HG03442 (cell line): Measurements from ENCODE around the gene DHCR24.

ENCODE experiments used
- ATAC-seq: cut with Tn5 transposase; IDR thresholded peaks from one replicate; pipeline ENCODE4 v1.9.1; 2021; ENCODE audit warnings: mild to moderate bottlenecking, moderate library complexity; ENCODE audit not compliant: unreplicated experiment

The DHCR24 gene

DNA sequence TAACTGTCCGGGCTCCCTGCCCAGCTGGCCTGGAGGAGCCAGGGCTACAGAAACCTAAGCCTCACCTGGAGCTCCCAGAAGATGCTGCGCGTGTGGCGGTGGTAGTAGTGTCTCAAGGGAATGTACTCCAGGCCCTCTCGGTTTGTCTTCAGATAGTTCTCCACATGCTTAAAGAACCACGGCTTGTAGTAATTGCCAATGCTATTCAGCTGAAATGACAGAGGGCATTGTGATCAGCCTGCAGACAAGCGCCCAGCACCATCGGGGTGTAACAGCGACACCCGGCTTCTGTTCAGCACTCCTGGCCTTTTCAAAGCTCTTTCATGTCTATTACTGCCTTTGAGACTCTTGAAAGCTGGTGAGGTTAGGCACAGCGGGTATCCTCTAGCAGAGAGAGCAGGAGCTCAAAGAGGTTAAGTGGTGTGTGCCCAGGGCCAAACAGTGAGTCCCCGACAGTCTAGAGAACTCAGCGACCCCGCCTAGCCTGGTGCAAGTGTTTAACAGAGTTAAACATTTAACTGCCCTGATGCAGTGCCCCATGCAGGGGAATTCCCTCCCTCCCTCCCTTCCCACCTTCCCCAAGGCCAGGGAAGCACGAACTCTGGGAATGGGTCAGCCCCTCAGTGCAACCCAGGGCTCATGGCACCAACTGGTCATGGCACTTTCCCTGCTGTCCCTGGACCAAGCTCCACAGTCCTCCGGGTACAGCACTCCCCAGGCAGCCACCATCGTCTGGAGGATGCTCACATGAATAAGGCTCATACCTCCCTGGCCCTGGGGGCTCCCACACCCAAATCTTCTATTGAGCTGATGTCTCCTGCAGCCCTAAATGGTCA is 21.5 kb downstream of the DHCR24 start:
- no peak for ATAC-seq

DNA sequence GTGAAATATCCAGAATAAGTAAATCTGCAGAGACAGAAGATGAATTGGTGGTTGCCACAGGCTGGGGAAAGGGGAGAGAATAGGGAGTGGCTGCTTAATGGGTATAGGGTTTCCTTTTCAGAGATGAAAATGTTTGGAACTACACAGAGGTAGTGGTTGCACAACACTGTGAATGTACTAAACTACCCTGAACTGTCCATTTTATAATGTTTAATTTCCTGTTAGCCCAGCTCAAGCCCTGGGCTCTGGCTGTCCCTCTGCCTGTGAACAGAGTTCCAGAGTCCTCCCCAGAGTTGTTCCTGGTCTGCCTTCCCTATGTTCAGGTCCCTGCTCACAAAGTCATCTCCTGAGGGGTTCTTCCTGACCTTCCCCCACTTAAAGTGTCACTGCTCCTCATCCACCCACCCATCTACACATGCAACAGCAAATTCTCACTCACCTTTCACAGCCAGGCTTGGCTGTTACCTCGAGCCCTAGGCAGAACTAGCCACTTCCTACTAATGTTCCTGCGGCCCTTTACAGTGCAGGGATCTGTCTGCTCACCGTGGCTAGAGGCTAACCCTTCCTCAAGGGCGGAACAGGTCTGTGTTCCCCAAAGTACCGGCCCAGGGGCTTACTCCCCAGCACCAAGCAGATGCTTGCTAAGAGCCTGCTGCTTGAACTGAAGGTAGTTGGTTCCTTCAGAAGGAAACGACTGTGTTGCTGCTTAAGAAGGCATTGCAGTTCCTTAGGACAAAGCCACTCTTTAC is 22.4 kb downstream of the DHCR24 start:
- no peak for ATAC-seq

- no peak for ATAC-seq
Measured at GRCh38 chr1:54863267-54863665, 23.7 kb downstream of the DHCR24 start.

- ATAC-seq = peak; percentile 86
Measured at GRCh38 chr1:54861070-54861761, 25.8 kb downstream of the DHCR24 start.

GRCh38 chr1:54859700-54860391 is 27.1 kb downstream of the DHCR24 start:
- no peak for ATAC-seq

GRCh38 chr1:54857746-54858561 is 29.0 kb downstream of the DHCR24 start:
- no peak for ATAC-seq

DNA sequence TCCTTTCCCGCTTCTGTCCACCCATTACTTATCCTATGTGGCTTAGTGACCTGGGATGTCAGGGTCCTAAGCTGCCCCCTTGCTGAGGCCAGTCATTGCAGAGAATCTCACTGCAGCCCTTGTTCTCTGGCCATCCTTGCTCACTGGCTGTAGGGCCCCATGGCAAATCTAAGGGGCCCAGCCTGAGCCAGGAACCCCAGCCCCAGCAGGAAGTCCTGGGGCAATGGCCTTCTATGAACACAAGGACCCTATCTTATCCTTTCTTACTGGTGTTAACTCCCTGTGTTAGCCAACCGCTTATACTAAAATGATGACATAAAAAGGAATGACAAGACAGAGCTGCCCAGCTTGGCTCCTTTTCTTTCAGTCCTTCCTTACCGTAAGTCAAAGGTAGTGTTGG is 29.9 kb downstream of the DHCR24 start:
- ATAC-seq = no peak

- ATAC-seq = no peak
Measured at GRCh38 chr1:54854381-54855020, 32.5 kb downstream of the DHCR24 start.

DNA sequence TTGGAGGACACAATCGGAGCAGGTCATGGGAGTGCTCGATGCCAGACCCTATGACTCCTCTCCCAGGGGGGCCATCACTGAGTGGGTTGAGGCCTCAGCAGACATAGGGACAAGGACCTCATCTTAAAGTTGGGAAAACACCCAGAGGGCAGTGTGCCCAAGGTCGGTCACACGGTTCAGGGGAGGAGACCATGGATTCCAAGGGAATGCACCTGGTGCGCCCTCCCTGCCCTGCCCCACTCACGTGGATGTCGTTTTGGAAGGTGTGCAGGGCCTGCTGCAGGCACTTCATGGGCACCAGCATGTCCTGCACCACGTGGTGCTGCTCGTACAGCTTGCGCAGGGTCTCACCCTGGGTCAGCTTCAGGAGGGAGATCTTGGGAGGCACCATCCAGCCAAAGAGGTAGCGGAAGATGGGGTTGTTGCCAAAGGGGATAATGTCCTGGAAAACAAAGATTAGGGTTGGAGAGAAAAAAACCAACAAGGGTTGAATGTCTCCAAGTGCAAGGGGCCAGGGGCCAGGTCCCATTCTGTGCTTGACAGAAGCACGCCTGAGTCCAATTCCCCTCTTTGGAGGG is 33.1 kb downstream of the DHCR24 start:
- no peak for ATAC-seq

DNA sequence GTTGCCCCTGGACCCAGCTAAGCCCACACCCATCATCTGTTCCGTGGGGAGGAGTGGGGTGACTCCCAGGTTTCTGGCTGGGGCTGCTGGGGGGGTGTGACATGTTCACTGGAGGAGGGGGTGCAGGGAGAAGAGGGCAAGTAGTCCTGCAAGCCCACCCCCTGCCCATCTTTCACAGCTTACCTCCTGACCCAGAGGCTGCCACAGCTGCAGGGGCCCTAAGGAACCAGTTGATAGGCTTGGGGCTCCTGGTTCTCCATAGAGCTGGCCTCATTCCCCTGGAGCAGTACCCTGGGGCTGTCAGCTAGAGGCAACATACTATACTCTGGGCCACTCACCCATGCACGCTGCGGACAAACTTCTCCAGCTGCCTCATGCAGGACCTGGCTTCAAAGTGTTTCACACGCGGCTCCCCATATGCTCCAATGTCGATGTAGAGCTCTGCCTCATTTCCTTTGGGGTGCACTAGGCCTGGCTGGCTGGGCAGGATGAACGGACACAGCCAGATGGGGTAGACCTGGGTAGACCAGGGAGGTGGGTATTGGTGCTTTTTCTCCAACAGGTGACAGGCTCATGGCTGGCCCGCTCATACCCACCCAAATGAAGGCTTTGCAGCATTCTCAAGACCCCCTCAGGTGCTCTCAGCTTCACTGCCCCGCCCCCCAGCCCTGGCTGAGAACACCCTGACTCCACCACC is 33.8 kb downstream of the DHCR24 start:
- no peak for ATAC-seq

DNA sequence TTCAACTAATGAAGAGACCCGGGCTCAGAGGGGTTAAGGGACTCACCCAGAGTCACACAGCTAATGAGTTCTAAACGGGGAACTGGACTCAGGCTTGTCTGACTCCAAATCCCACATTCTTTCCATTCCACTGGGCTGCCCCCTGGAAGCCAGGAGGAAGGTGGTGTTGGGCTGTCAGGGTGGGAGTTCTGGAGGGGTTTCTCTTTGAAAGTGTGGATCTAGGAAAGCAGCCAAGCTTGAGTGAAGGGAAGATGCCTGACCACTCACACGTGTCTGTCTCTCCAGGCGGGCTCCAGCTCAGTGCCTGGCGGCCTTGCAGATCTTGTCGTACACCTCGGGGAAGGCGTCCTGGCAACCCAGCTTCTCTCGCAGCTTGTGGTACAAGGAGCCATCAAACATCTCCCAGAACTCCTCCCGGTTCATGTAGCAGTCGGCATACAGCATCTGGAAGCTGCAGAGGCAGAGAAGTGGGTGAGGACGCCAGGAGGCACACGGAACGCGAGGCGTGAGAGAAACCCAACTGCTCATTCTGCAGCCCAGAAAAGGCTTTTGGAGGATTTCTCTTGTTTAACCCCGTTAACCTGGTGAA is 35.0 kb downstream of the DHCR24 start:
- no peak for ATAC-seq

DNA sequence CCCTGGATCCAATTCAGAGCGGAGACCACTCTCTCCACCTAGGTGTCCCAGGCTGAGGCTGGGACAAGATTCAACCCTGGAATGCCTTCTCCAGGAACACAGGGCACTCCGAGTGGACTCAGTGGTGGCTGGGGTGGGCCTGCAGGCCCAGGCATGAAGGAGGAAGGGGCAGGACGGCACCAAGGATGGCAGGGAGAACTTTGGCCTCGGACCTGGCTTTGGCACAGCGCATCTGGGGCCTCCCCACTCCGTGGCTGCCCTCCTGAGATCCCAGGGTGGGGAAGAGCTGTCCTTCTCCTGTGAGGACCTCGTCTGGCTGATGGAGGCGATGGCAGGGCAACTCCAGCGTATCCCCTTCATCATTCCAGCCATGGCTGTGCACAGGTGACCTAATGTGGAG is 35.6 kb downstream of the DHCR24 start:
- no peak for ATAC-seq

DNA sequence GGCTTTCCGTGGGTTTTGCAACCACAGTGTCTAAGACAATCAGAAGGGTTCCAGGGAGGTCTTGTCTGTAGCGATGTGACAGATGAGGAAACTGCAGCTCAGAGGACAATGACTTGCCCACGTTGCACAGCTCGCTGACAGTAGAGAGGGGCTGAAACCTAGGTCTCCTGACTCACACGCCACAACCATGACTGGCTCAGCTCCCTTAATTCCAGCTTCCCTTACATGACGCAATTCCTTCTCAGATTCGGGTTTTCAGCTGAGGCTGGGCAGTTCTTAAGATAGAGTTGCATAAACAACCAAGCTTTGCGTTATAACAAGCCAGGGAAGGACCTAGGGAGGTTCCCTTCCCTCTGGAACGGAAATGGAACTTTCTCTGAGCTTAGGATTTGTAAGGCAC is 36.3 kb downstream of the DHCR24 start:
- ATAC-seq = no peak

DNA sequence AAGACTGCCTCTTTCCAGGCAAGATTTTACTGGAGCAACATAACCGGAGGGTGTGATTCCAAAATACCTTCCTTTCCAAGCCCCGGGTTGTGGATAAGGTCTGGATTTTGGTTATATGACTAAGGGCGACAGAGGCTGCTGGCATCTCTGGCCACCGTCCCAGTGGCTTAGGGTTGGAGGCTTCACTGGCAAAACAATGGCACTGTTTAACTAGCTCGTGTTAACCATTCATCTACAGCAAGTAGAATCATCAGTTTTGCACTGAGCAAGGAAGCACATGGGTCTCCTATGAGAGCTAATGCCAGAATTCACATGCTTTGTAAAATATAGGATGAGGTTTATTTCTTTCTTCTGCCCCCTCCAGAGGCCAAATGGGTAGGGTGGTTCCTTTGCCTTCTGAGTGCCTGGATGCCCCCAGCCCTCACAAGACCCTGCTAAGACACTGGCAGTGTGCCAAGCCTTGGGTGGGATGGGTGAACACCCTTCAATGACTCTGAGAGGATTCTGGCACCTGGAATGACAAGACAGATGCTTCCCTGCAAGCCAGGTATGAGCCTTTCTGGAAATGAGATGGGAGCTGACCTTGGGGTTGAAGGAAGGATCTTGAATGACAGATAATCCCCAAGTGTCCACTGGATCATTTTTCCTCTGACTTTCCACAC is 36.8 kb downstream of the DHCR24 start:
- ATAC-seq = no peak

DNA sequence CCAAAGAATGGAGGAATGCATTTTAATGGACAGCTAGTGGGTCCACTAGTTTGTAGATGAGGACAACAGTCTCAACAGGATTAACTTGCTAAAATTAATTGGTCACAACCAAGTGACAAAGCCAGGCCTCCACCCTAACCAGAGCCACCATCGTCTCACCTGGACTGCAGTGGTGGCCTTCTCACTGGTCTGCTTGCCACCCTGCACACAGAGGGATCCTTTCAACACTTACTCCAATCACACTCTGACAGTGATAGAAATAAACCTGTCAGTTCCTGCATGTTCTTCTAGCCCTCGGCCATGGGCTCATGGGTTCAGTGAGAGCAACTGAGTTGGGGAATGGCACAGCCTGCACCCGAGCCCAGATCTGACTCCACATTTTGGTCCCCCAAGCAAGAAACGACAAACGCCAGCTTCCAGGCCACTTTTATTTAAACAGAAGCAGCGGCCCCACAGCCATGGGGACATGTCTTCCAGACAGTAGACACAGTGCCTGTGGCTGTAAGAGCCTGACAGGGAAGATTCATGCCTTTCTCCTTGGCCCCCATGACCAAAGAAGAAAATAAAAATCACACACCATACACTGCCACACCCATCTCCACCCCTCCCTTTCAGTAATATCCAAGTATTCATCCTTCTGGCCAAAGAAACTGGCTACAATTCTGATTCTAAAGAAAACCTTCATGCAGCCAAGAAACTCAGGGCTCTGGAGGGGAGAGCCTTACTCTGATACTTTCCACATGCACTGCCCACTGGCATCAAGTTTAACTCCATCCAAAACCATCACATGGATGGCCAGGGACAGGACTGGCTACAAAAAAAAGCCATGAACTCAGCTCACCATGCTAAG is 37.6 kb downstream of the DHCR24 start:
- ATAC-seq = no peak

- ATAC-seq = no peak
Measured at GRCh38 chr1:54848134-54848948, 38.7 kb downstream of the DHCR24 start.
